RWPE2 (cell line): ENCODE measurements around the gene ZNF282.

Experiments
- ATAC-seq: fragments of 200-7000 bp; cut with Tn5 transposase; 3 replicates; pipeline ENCODE4 v1.9.1; 2021; ENCODE audit warnings: low read depth
- DNase-seq: peaks from one replicate; pipeline ENCODE4 v3.0.0-alpha.2; 2020; ENCODE audit warnings: low spot score
- H3K27ac ChIP-seq: fragments of 450-650 bp; 2 replicates; pipeline ENCODE4 v1.5.1; 2017; ENCODE audit warnings: mild to moderate bottlenecking; ENCODE audit not compliant: poor library complexity, severe bottlenecking
- H3K27me3 ChIP-seq: fragments of 250-450 bp; sonication (Bioruptor Pico); 2 replicates; pipeline ENCODE4 v1.5.1; 2021; ENCODE audit warnings: mild to moderate bottlenecking, moderate library complexity; ENCODE audit not compliant: insufficient read depth, poor library complexity, severe bottlenecking
- H3K36me3 ChIP-seq: fragments of 250-450 bp; sonication (Bioruptor Pico); 2 replicates; pipeline ENCODE4 v1.5.1; 2020; ENCODE audit warnings: low read depth, mild to moderate bottlenecking, moderate library complexity
- H3K4me1 ChIP-seq: fragments of 250-450 bp; sonication (Bioruptor Pico); 2 replicates; pipeline ENCODE4 v1.5.1; 2021; ENCODE audit warnings: mild to moderate bottlenecking, moderate library complexity; ENCODE audit not compliant: insufficient read depth, poor library complexity, severe bottlenecking
- H3K4me3 ChIP-seq: fragments of 250-450 bp; sonication (Bioruptor Pico); 2 replicates; pipeline ENCODE4 v1.5.1; 2021; ENCODE audit warnings: mild to moderate bottlenecking, moderate library complexity; ENCODE audit not compliant: severe bottlenecking
- H3K9me3 ChIP-seq: fragments of 250-450 bp; sonication (Bioruptor Pico); 2 replicates; pipeline ENCODE4 v1.5.1; 2021; ENCODE audit warnings: mild to moderate bottlenecking, moderate library complexity; ENCODE audit not compliant: severe bottlenecking
- CTCF ChIP-seq: fragments of 450-650 bp; IDR thresholded peaks from one replicate; pipeline ENCODE4 v1.5.1; 2017; ENCODE audit warnings: mild to moderate bottlenecking, moderate library complexity; ENCODE audit not compliant: poor library complexity, severe bottlenecking

The ZNF282 gene

DNA sequence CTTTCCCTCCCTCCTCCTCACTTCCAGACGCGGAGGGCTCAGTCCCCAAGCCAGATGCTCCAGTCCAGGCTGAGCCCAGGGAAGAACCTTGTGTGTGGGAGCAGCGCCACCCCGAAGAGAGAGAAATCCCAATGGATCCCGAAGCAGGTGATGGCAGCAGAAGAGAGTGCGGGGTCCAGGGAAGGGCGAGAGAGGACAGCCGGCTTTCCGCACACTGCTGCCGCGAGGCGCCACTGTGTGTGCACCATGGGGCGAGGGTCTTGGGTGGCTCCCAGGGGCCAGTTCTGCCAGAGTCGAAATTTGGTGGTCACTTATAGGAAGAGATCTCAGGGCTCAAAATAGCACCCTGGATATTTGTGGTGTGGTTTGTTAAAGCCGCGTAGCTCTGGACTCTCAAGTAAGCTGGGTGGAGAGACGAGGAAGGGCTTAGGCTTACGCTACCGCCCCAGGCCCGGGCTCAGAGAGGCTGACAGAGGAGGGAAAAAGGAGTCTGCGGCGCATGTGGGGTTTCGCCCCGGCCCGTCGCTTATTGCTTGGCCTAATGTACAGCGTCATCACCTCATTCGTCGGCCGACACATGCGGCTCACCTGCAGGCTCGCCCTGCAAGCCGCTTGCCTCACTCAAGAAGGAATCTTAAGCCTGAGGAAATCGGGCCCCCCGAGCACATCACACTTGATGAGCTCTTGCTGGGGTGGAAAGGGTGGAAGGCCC, 12.1 kb downstream of the ZNF282 start:
- no peak for TF ChIP-seq CTCF
- no peak for DNase-seq
- no peak overlapping the region for H3K4me3 ChIP-seq
- H3K27ac ChIP-seq, result no peak overlapping the region
- no peak for ATAC-seq
- H3K27me3 ChIP-seq, result no peaks in the 10 kb centered on the region
- no peaks in the 10 kb centered on the region for H3K9me3 ChIP-seq
- no peaks in the 10 kb centered on the region for H3K4me1 ChIP-seq
- H3K36me3 ChIP-seq, result peaks cover 98% of the 10 kb centered on the region

DNA sequence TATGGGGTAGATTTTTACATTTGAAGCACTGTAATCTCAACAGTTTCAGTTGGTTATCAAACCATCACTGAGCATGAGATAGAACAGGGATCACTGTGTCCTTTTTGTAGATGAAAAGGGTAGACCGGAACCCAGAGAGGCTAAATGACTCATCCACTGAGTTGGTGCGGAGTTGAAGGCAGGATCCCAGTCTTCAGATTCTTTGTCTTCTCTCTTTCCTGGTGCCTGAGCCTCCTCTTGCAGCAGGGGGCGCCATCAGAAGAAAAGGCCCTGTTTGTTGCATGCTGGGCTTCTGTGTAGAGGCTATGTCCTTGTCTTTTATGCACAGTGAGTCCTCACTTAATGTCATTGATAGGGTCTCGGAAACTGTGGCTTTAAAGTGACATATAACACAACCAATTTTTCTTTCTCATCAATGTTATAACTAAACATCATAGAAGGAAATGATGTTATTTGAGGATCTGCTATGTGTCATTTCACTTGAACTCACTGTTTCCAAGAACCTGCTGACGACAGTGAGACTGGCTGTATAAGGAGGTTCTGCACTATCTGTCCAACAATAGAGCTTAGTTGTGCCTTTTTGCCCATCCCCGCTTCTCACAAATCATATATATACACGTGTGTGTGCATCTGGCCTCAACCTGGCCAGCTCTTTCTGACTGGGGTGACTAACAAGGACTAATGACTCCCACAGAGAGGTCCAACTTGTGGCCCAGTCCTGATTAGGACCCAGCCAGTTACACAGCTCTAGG, 14.3 kb downstream of the ZNF282 start:
- DNase-seq (no peak), ATAC-seq (peak; percentile 68)
- no peaks in the 10 kb centered on the region for H3K9me3 ChIP-seq
- H3K27me3 ChIP-seq, result no peaks in the 10 kb centered on the region
- TF ChIP-seq CTCF, result peak; percentile 44
- no peaks in the 10 kb centered on the region for H3K4me1 ChIP-seq
- H3K4me3 ChIP-seq, result no peak overlapping the region
- peaks cover 98% of the 10 kb centered on the region for H3K36me3 ChIP-seq
- no peak overlapping the region for H3K27ac ChIP-seq

DNA sequence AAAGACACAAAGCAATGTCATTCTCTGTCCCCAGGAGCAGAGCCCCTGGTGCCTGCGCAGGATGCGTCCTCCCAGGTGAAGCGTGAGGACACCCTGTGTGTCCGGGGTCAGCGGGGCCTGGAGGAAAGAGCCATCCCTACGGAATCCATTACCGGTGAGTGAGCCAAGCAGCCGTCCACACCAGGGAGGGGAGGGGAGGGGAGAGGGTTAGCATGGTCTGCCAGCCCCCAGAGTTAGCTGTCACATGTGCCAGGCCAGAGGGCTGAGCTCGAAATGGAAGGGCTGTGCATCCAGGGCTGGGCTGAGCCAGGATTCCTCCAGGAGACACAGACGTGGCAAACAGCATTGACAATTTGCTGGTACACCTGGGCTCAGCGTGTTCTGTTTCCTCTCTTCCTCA, 15.2 kb downstream of the ZNF282 start:
- H3K4me3 ChIP-seq, result no peak overlapping the region
- no peaks in the 10 kb centered on the region for H3K27me3 ChIP-seq
- H3K4me1 ChIP-seq, result no peaks in the 10 kb centered on the region
- TF ChIP-seq CTCF, result no peak
- peaks cover 98% of the 10 kb centered on the region for H3K36me3 ChIP-seq
- H3K27ac ChIP-seq, result no peak overlapping the region
- H3K9me3 ChIP-seq, result no peaks in the 10 kb centered on the region
- DNase-seq, result no peak
- ATAC-seq, result no peak

DNA sequence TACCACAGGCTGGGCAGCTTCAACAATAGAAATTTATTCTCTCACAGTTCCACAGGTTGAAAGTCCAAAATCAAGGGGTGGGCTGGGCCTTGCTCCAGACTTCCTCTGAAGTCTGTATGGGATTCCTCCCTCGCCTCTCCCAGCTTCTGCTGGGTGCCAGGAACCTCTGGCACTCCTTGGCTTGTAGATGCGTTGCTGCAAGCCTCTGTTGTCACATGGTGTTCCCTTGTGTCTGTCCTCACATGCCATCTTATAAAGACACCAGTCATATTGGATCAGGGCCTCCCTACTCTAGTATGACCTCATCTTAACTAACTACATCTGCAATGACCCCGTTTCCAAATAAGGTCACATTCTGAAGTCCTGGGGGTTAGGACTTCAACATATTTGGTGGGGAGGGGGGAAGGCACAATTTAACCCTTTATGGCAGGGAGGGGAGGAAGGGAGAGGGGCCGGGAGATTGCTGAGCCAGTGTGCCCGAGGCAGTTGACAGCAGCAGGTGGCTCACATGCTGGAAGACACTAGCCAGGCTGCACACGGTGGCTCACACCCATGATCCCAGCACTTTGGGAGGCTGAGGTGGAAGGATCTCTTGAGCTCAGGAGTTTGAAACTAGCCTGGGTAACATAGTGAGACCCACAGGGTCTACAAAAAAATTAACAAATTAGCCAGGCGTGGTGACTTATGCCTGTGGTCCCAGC, 18.8 kb downstream of the ZNF282 start:
- H3K4me1 ChIP-seq, result no peaks in the 10 kb centered on the region
- H3K4me3 ChIP-seq, result no peak overlapping the region
- no peaks in the 10 kb centered on the region for H3K9me3 ChIP-seq
- H3K27ac ChIP-seq, result no peak overlapping the region
- no peaks in the 10 kb centered on the region for H3K27me3 ChIP-seq
- no peak for DNase-seq
- peaks cover 97% of the 10 kb centered on the region for H3K36me3 ChIP-seq
- no peak for ATAC-seq
- no peak for TF ChIP-seq CTCF
